GM18870 (cell line): ENCODE results near the gene TTLL10.

Source experiments
- ATAC-seq: cut with Tn5 transposase; IDR thresholded peaks from one replicate; pipeline ENCODE4 v1.9.1; 2021; ENCODE audit warnings: moderate library complexity; ENCODE audit not compliant: unreplicated experiment

The TTLL10 gene

GRCh38 chr1:1244192-1244811 lies 70.6 kb downstream of the TTLL10 start:
- no peak for ATAC-seq

- ATAC-seq = no peak
Observed at GRCh38 chr1:1245178-1245816, 71.6 kb downstream of the TTLL10 start.

GRCh38 chr1:1245817-1246576 lies 72.3 kb downstream of the TTLL10 start:
- no peak for ATAC-seq

GRCh38 chr1:1246577-1247340 lies 73.1 kb downstream of the TTLL10 start, which contains the start of gene C1QTNF12:
TSS of gene C1QTNF12 (minus strand) at chr1:1246722. CDS start at chr1:1246690, 32 bp downstream.
- no peak for ATAC-seq

- no peak for ATAC-seq
Observed at GRCh38 chr1:1247341-1247913, 73.7 kb downstream of the TTLL10 start.
